ENCODE data around the gene FGFRL1. TPM values are rescaled to one million over a fixed set of nuclear protein-coding genes. Genes with fewer than 3 reads are reported as not detected.

The FGFRL1 gene
- total RNA-seq, 1 experiment from 2014 or later = 28.5 TPM

GRCh38 chr4:1018147-1019020, 7.0 kb downstream of the FGFRL1 start:
- DNase-seq (ENCODE audit: low spot score) = no peak
- in situ Hi-C loops (cut with HindIII; ENCODE audit: low sequenced_read_pairs) = no loop called here

DNA sequence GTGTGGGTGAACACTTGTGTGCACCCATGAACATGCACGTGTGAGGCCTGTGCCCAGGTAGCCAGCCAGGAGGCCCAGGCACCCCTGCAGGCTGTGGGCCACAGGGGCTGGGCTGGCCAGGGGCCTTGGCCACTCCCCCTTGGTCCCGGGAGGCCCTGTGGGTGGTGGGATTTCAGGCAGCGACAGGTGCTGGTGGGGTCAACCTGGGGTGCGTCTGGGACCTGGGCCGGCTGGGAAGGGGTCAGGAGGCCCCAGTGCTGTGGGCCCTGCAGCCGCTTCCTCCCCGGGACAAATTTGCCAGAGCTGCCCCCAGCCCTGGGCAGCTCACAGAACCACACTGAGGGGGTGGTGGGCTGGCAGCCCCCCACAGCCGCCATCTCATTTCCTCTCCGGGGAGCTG, 7.9 kb downstream of the FGFRL1 start:
- in situ Hi-C loops (cut with HindIII; ENCODE audit: low sequenced_read_pairs) = no loop called here
- DNase-seq (ENCODE audit: low spot score) = no peak

- DNase-seq (ENCODE audit: low spot score) = no peak
Measured at GRCh38 chr4:1019729-1020470, 8.5 kb downstream of the FGFRL1 start.

DNA sequence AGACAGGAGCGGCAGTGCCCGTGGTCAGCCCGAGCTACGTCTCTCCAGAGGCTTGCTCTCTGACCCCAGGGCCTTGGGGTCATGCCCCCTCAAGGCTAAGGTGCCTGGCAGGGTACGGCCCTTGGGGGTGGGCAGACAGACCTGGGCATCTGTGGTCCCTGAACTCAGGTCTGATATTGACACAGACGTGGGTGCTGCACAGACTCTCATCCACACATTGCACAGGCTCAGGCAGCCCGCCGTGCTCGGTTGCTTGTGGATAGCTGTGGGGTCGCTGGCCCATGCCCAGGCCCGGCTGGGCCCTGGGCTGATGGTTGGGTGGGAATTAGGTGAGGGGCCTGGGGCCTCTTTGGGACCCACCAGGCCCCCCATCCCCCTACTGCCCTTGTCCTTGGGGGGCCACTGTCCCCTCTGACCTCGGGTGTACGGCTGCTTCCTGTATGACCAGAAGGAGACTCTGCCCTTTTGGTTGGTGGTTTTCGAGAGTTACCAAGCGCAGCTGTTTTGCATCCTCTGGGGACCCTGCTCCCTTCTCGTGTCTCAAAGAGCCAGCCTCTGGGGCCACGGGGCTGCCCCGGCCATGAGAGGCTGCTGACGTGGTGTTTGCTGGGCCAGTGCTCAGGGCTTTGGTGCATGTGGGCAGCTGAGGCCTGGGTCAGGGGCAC, 10.1 kb downstream of the FGFRL1 start:
- in situ Hi-C loops (cut with HindIII; ENCODE audit: low sequenced_read_pairs) = no loop called here
- DNase-seq (ENCODE audit: low spot score) = no peak

More at GRCh38 chr4:1019729-1020470, 8.5 kb downstream of the FGFRL1 start:
- in situ Hi-C loops (cut with HindIII; ENCODE audit: low sequenced_read_pairs) = no loop called here

DNA sequence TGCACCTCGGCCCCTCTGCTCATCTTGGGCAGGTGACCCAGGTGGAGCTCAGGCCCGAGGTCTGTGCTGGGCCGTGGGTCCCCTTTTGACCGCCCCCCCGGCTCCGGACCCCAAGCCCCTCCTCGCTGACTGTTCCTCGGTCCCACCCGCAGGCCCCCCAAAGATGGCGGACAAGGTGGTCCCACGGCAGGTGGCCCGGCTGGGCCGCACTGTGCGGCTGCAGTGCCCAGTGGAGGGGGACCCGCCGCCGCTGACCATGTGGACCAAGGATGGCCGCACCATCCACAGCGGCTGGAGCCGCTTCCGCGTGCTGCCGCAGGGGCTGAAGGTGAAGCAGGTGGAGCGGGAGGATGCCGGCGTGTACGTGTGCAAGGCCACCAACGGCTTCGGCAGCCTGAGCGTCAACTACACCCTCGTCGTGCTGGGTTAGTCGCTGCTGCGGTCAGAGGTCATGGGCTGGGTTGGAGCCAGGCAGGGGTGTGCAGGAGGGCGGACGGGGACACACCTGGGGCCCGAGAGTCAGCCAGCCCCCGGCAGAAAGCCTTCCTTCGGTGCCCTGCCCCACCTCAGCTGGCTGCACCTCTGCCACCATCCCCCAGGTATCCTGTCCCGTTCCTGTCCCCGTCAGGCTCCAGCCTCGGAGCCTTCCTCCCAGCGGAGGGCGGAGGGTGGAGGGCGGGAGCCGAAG, 10.8 kb downstream of the FGFRL1 start:
- in situ Hi-C loops (cut with HindIII; ENCODE audit: low sequenced_read_pairs) = no loop called here
- no peak for DNase-seq (ENCODE audit: low spot score)

GRCh38 chr4:1022739-1023066, 11.3 kb downstream of the FGFRL1 start:
- in situ Hi-C loops (cut with HindIII; ENCODE audit: low sequenced_read_pairs) = no loop called here
- no peak for DNase-seq (ENCODE audit: low spot score)

GRCh38 chr4:1023075-1023640, 11.7 kb downstream of the FGFRL1 start:
- no peak for DNase-seq (ENCODE audit: low spot score)
- in situ Hi-C loops (cut with HindIII; ENCODE audit: low sequenced_read_pairs) = no loop called here

DNA sequence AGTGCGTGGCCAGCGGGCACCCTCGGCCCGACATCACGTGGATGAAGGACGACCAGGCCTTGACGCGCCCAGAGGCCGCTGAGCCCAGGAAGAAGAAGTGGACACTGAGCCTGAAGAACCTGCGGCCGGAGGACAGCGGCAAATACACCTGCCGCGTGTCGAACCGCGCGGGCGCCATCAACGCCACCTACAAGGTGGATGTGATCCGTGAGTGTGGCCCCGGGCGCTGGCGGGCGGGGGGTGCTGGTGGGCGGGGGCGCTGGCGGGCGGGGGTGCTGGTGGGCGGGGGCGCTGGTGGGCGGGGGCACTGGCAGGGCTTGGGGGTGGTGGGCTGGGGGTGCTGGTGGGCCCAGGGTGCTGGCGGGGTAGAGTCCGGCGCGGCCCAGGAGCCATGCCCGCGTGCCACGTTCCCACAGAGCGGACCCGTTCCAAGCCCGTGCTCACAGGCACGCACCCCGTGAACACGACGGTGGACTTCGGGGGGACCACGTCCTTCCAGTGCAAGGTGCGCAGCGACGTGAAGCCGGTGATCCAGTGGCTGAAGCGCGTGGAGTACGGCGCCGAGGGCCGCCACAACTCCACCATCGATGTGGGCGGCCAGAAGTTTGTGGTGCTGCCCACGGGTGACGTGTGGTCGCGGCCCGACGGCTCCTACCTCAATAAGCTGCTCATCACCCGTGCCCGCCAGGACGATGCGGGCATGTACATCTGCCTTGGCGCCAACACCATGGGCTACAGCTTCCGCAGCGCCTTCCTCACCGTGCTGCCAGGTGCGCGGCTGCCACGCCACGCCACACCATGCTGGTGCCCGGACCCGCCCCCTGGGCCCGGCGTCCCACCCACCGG, 12.7 kb downstream of the FGFRL1 start:
- in situ Hi-C loops (cut with HindIII; ENCODE audit: low sequenced_read_pairs) = no loop called here
- no peak for DNase-seq (ENCODE audit: low spot score)

GRCh38 chr4:1024882-1025545, 13.6 kb downstream of the FGFRL1 start:
- in situ Hi-C loops (cut with HindIII; ENCODE audit: low sequenced_read_pairs) = no loop called here
- no peak for DNase-seq (ENCODE audit: low spot score)

GRCh38 chr4:1026115-1026514, 14.7 kb downstream of the FGFRL1 start:
- in situ Hi-C loops (cut with HindIII; ENCODE audit: low sequenced_read_pairs) = no loop called here
- no peak for DNase-seq (ENCODE audit: low spot score)

- DNase-seq (ENCODE audit: low spot score) = no peak
- in situ Hi-C loops (cut with HindIII; ENCODE audit: low sequenced_read_pairs) = no loop called here
Measured at GRCh38 chr4:1027219-1027914, 15.9 kb downstream of the FGFRL1 start.

- in situ Hi-C loops (cut with HindIII; ENCODE audit: low sequenced_read_pairs) = no loop called here
- DNase-seq (ENCODE audit: low spot score) = no peak
Measured at GRCh38 chr4:1027915-1028238, 16.5 kb downstream of the FGFRL1 start.

GRCh38 chr4:1028574-1029220, 17.3 kb downstream of the FGFRL1 start:
- no peak for DNase-seq (ENCODE audit: low spot score)
- in situ Hi-C loops (cut with HindIII; ENCODE audit: low sequenced_read_pairs) = no loop called here

- no peak for DNase-seq (ENCODE audit: low spot score)
- in situ Hi-C loops (cut with HindIII; ENCODE audit: low sequenced_read_pairs) = no loop called here
Measured at GRCh38 chr4:1029529-1029928, 18.1 kb downstream of the FGFRL1 start.

- no peak for DNase-seq (ENCODE audit: low spot score)
- in situ Hi-C loops (cut with HindIII; ENCODE audit: low sequenced_read_pairs) = loop anchor here (10.0 kb wide), 1 partner anchor 55 kb away; the partner anchor contains the start of gene DGKQ
Measured at GRCh38 chr4:1030031-1030430, 18.6 kb downstream of the FGFRL1 start.

- in situ Hi-C loops (cut with HindIII; ENCODE audit: low sequenced_read_pairs) = loop anchor here (10.0 kb wide), 1 partner anchor 56 kb away; the partner anchor contains the start of gene DGKQ
- DNase-seq (ENCODE audit: low spot score) = no peak
Measured at GRCh38 chr4:1030559-1030958, 19.1 kb downstream of the FGFRL1 start.

- in situ Hi-C loops (cut with HindIII; ENCODE audit: low sequenced_read_pairs) = loop anchor here (10.0 kb wide), 1 partner anchor 57 kb away; the partner anchor contains the start of gene DGKQ
- no peak for DNase-seq (ENCODE audit: low spot score)
Measured at GRCh38 chr4:1031346-1031745, 19.9 kb downstream of the FGFRL1 start.

All from G401 (cell line).